HG03457 (cell line): ENCODE results near the gene IGSF9B.
A peak's percentile ranks its signal among the peaks of the same experiment; 100 is the strongest.

Experiments used
- ATAC-seq: cut with Tn5 transposase; IDR thresholded peaks from one replicate; pipeline ENCODE4 v1.9.1; 2021; ENCODE audit warnings: moderate number of reproducible peaks; ENCODE audit not compliant: unreplicated experiment

Gene IGSF9B

GRCh38 chr11:133903056-133903455 lies 53.7 kb downstream of the IGSF9B start:
- no peak for ATAC-seq

GRCh38 chr11:133902506-133902905 lies 54.3 kb downstream of the IGSF9B start:
- no peak for ATAC-seq

GRCh38 chr11:133901999-133902398 lies 54.8 kb downstream of the IGSF9B start:
- no peak for ATAC-seq

GRCh38 chr11:133901316-133901715 lies 55.5 kb downstream of the IGSF9B start:
- no peak for ATAC-seq

- no peak for ATAC-seq
Measured at GRCh38 chr11:133900176-133901105, 56.3 kb downstream of the IGSF9B start.

- no peak for ATAC-seq
Measured at GRCh38 chr11:133898770-133899115, 58.0 kb downstream of the IGSF9B start.

GRCh38 chr11:133898031-133898769 lies 58.6 kb downstream of the IGSF9B start:
- no peak for ATAC-seq

- no peak for ATAC-seq
Measured at GRCh38 chr11:133897331-133897650, 59.5 kb downstream of the IGSF9B start.

GRCh38 chr11:133896642-133897330 lies 60.0 kb downstream of the IGSF9B start:
- ATAC-seq: no peak

GRCh38 chr11:133896028-133896427 lies 60.7 kb downstream of the IGSF9B start:
- ATAC-seq: no peak

- ATAC-seq: no peak
Measured at GRCh38 chr11:133895551-133895950, 61.2 kb downstream of the IGSF9B start.

GRCh38 chr11:133895061-133895479 lies 61.7 kb downstream of the IGSF9B start:
- peak; percentile 64 for ATAC-seq

GRCh38 chr11:133893381-133893780 lies 63.4 kb downstream of the IGSF9B start:
- no peak for ATAC-seq

- no peak for ATAC-seq
Measured at GRCh38 chr11:133892584-133893380, 64.0 kb downstream of the IGSF9B start.

- no peak for ATAC-seq
Measured at GRCh38 chr11:133892126-133892525, 64.6 kb downstream of the IGSF9B start.

- ATAC-seq: no peak
Measured at GRCh38 chr11:133889893-133890292, 66.9 kb downstream of the IGSF9B start.

- no peak for ATAC-seq
Measured at GRCh38 chr11:133889188-133889587, 67.6 kb downstream of the IGSF9B start.

GRCh38 chr11:133887692-133888332 lies 69.0 kb downstream of the IGSF9B start:
- no peak for ATAC-seq

GRCh38 chr11:133886029-133886428 lies 70.7 kb downstream of the IGSF9B start:
- ATAC-seq: no peak

GRCh38 chr11:133872160-133872559 lies 84.6 kb downstream of the IGSF9B start:
- no peak for ATAC-seq
